Neutrophil (primary cell): ENCODE results near the gene SLC29A1.

Experiments used
- H3K27ac ChIP-seq: fragments of 200-600 bp; sonication (generic); 2 replicates; pipeline ENCODE4 v1.5.1; 2016; ENCODE audit warnings: mild to moderate bottlenecking, moderate library complexity
- H3K27me3 ChIP-seq: fragments of 200-600 bp; sonication (generic); 2 replicates; pipeline ENCODE4 v1.6.0; 2016; ENCODE audit warnings: mild to moderate bottlenecking
- H3K36me3 ChIP-seq: fragments of 200-600 bp; sonication (generic); 2 replicates; pipeline ENCODE4 v1.5.1; 2017
- H3K4me1 ChIP-seq, 2 experiments: fragments of 200-600 bp in 1 of 2; sonication (generic) in 1 of 2; 1 replicate in 1 of 2; 2 replicates in 1 of 2; pipeline versions ENCODE4 v1.5.1 to v1.6.1; 2013 to 2016; ENCODE audit warnings: low read depth in 1 of 2, low read length in 1 of 2, mild to moderate bottlenecking in 1 of 2, moderate library complexity in 1 of 2; ENCODE audit not compliant: control insufficient read depth in 1 of 2, insufficient read depth in 1 of 2
- H3K4me3 ChIP-seq, 2 experiments: fragments of 200-600 bp in 1 of 2; sonication (generic) in 1 of 2; 1 replicate in 1 of 2; 2 replicates in 1 of 2; pipeline ENCODE4 v1.5.1; 2013 to 2016; ENCODE audit warnings: low read depth in 1 of 2, low read length in 1 of 2, mild to moderate bottlenecking in 1 of 2, moderate library complexity in 1 of 2
- H3K9me3 ChIP-seq: fragments of 200-600 bp; sonication (generic); 2 replicates; pipeline ENCODE4 v1.5.1; 2016
- CTCF ChIP-seq: fragments of 200-600 bp; sonication (generic); IDR thresholded peaks from 2 replicates; pipeline ENCODE4 v1.5.1; 2016; ENCODE audit warnings: antibody characterized with exemption

Gene SLC29A1

GRCh38 chr6:44217332-44218143, 5.9 kb upstream of the SLC29A1 start:
- H3K4me3 ChIP-seq: no peak overlapping the region
- no peak overlapping the region for H3K27ac ChIP-seq
- no peaks in the 10 kb centered on the region for H3K9me3 ChIP-seq
- TF ChIP-seq CTCF: no peak
- H3K36me3 ChIP-seq: no peaks in the 10 kb centered on the region
- peaks cover 25 to 27% of the 10 kb centered on the region in 2 experiments for H3K4me1 ChIP-seq
- no peaks in the 10 kb centered on the region for H3K27me3 ChIP-seq

- Histone ChIP-seq H3K36me3 (no peaks in the 10 kb centered on the region), H3K4me1 (peaks cover 40 to 44% of the 10 kb centered on the region in 2 experiments), H3K27me3 (peaks cover 12% of the 10 kb centered on the region), H3K9me3 (no peaks in the 10 kb centered on the region), H3K27ac (no peak overlapping the region), H3K4me3 (peak overlapping the region; percentile 52 to 69)
- TF ChIP-seq CTCF: no peak
Observed at GRCh38 chr6:44219053-44219814, 4.2 kb upstream of the SLC29A1 start.

GRCh38 chr6:44219815-44220784, 3.3 kb upstream of the SLC29A1 start:
- no peak for TF ChIP-seq CTCF
- Histone ChIP-seq H3K4me3 (peak overlapping the region in 1 of 2 experiments; percentile 69), H3K27me3 (peaks cover 12% of the 10 kb centered on the region), H3K4me1 (peaks cover 46 to 50% of the 10 kb centered on the region in 2 experiments), H3K36me3 (no peaks in the 10 kb centered on the region), H3K9me3 (no peaks in the 10 kb centered on the region), H3K27ac (no peak overlapping the region)

GRCh38 chr6:44220913-44221290, 2.5 kb upstream of the SLC29A1 start:
- H3K27me3 ChIP-seq: peaks cover 12% of the 10 kb centered on the region
- H3K4me3 ChIP-seq: no peak overlapping the region
- H3K27ac ChIP-seq: no peak overlapping the region
- no peaks in the 10 kb centered on the region for H3K36me3 ChIP-seq
- TF ChIP-seq CTCF: no peak
- H3K4me1 ChIP-seq: peaks cover 52 to 55% of the 10 kb centered on the region in 2 experiments
- no peaks in the 10 kb centered on the region for H3K9me3 ChIP-seq

GRCh38 chr6:44221291-44221960, 2.0 kb upstream of the SLC29A1 start:
- peak; percentile 62 for TF ChIP-seq CTCF
- Histone ChIP-seq H3K36me3 (no peaks in the 10 kb centered on the region), H3K27me3 (peaks cover 12% of the 10 kb centered on the region), H3K4me1 (peaks cover 57 to 61% of the 10 kb centered on the region in 2 experiments), H3K9me3 (no peaks in the 10 kb centered on the region), H3K27ac (no peak overlapping the region), H3K4me3 (no peak overlapping the region)
